ENCODE measurements around the gene PA2G4. TPM values are rescaled to one million over a fixed set of nuclear protein-coding genes. Genes with fewer than 3 reads are reported as not detected.

The PA2G4 gene
- total RNA-seq, 2 donors from 2014 or later: 128 to 161 TPM

DNA sequence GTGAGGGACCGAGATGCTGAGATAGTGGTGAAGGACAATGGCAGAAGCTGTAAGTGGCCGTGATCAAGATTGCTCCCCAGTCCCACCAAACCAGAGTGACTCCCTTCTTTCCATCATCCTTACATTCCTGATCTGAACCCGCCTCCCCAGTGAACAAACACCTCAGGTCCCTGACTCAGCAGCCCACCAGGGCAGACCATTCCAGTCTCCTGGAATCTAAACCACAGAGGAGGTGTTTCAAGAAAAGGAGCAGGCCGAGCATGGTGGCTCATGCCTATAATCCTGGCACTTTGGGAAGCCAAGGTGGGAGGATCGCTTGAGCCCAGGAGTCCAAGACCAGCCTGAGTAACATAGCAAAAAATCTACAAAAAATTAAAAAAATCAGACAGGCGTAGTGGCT, 17.8 kb upstream of the PA2G4 start:
- H3K4me3 ChIP-seq (ENCODE audit: low read length): no peak overlapping the region
- no peaks in the 10 kb centered on the region for H3K9me3 ChIP-seq (ENCODE audit: control insufficient read depth, low read length)
- H3K27ac ChIP-seq (ENCODE audit: low read depth, low read length): no peak overlapping the region
- H3K4me1 ChIP-seq (ENCODE audit: control insufficient read depth, insufficient read depth, low read length): no peaks in the 10 kb centered on the region
- 62 to 79% methylated on average over 3 to 6 of the region's 6 CpGs for WGBS, 2 experiments (ENCODE audit: insufficient coverage in 1 of 2, insufficient read length in 1 of 2)
- DNase-seq: no peak
- Mint-ChIP-seq H3K9me3 (no peaks in the 10 kb centered on the region), H3K4me1 (peaks cover 5% of the 10 kb centered on the region), H3K4me3 (no peak overlapping the region), H3K27ac (peak overlapping the region; percentile 58), H3K36me3 (ENCODE audit: low read depth) (peaks cover 60% of the 10 kb centered on the region), H3K27me3 (ENCODE audit: insufficient read depth) (no peaks in the 10 kb centered on the region)
- no peaks in the 10 kb centered on the region for H3K27me3 ChIP-seq (ENCODE audit: control insufficient read depth, insufficient read depth, low read length, poor library complexity, severe bottlenecking)
- TF ChIP-seq, protein P1, sequence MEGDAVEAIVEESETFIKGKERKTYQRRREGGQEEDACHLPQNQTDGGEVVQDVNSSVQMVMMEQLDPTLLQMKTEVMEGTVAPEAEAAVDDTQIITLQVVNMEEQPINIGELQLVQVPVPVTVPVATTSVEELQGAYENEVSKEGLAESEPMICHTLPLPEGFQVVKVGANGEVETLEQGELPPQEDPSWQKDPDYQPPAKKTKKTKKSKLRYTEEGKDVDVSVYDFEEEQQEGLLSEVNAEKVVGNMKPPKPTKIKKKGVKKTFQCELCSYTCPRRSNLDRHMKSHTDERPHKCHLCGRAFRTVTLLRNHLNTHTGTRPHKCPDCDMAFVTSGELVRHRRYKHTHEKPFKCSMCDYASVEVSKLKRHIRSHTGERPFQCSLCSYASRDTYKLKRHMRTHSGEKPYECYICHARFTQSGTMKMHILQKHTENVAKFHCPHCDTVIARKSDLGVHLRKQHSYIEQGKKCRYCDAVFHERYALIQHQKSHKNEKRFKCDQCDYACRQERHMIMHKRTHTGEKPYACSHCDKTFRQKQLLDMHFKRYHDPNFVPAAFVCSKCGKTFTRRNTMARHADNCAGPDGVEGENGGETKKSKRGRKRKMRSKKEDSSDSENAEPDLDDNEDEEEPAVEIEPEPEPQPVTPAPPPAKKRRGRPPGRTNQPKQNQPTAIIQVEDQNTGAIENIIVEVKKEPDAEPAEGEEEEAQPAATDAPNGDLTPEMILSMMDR (conservative IDR thresholded peaks at IDR 0.05): no peak
- no peak overlapping the region for H3K9ac ChIP-seq (ENCODE audit: extremely low read depth, low read length, poor library complexity, severe bottlenecking)
- peaks cover 22% of the 10 kb centered on the region for H3K36me3 ChIP-seq (ENCODE audit: control insufficient read depth, insufficient read depth, low read length)

DNA sequence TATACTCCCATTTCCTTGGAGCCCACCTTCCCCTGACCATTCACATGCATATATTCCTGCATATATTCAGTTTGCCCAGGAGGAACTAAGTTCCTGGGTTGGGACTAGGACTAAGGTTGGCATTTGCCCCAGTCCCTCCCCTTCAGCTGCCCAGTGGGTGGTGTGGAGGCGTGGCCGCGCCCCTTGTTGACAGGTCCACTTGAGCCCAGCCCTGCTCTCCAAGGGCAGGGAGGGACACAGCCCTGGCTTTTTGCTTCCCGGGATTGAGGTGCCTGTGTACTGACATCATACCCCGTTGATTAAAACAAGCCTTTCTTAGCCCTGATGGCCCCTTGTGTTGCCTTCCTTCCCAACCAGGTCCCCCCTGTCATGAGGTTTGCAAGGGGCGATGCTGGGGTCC, 17.1 kb upstream of the PA2G4 start:
- Histone ChIP-seq H3K27ac (ENCODE audit: low read depth, low read length) (no peak overlapping the region), H3K9me3 (ENCODE audit: control insufficient read depth, low read length) (no peaks in the 10 kb centered on the region), H3K4me3 (ENCODE audit: low read length) (no peak overlapping the region), H3K9ac (ENCODE audit: extremely low read depth, low read length, poor library complexity, severe bottlenecking) (no peak overlapping the region), H3K4me1 (ENCODE audit: control insufficient read depth, insufficient read depth, low read length) (no peaks in the 10 kb centered on the region), H3K36me3 (ENCODE audit: control insufficient read depth, insufficient read depth, low read length) (peaks cover 22% of the 10 kb centered on the region), H3K27me3 (ENCODE audit: control insufficient read depth, insufficient read depth, low read length, poor library complexity, severe bottlenecking) (no peaks in the 10 kb centered on the region)
- H3K27ac Mint-ChIP-seq: no peak overlapping the region
- H3K27me3 Mint-ChIP-seq (ENCODE audit: insufficient read depth): no peaks in the 10 kb centered on the region
- H3K4me1 Mint-ChIP-seq: no peaks in the 10 kb centered on the region
- TF ChIP-seq, protein P1 (conservative IDR thresholded peaks at IDR 0.05): no peak
- DNase-seq: no peak
- no peak overlapping the region for H3K4me3 Mint-ChIP-seq
- peaks cover 63% of the 10 kb centered on the region for H3K36me3 Mint-ChIP-seq (ENCODE audit: low read depth)
- H3K9me3 Mint-ChIP-seq: no peaks in the 10 kb centered on the region
- 92 to 96% methylated on average over 4 to 6 of the region's 6 CpGs for WGBS, 2 experiments (ENCODE audit: insufficient coverage in 1 of 2, insufficient read length in 1 of 2)

DNA sequence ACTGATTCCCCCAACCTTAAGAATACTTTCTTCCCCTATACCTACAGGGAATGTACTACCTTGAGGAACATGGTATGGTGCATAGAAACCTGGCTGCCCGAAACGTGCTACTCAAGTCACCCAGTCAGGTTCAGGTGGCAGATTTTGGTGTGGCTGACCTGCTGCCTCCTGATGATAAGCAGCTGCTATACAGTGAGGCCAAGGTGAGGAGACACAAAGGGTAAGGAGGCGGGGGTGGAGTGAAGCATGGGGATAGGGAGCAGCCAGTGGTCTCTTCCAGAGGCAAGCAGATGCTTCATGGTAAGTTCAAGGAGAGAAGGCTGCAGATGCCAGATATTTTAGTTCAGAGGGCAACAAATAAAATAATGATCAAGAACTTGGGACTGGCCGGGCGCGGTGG, 6.6 kb upstream of the PA2G4 start:
- Mint-ChIP-seq H3K36me3 (ENCODE audit: low read depth) (peaks cover 79% of the 10 kb centered on the region), H3K27ac (peak overlapping the region; percentile 45), H3K4me3 (no peak overlapping the region), H3K9me3 (no peaks in the 10 kb centered on the region), H3K27me3 (ENCODE audit: insufficient read depth) (no peaks in the 10 kb centered on the region), H3K4me1 (no peaks in the 10 kb centered on the region)
- Histone ChIP-seq H3K27ac (ENCODE audit: low read depth, low read length) (no peak overlapping the region), H3K36me3 (ENCODE audit: control insufficient read depth, insufficient read depth, low read length) (peaks cover 27% of the 10 kb centered on the region), H3K4me1 (ENCODE audit: control insufficient read depth, insufficient read depth, low read length) (no peaks in the 10 kb centered on the region), H3K9me3 (ENCODE audit: control insufficient read depth, low read length) (no peaks in the 10 kb centered on the region), H3K9ac (ENCODE audit: extremely low read depth, low read length, poor library complexity, severe bottlenecking) (no peak overlapping the region), H3K27me3 (ENCODE audit: control insufficient read depth, insufficient read depth, low read length, poor library complexity, severe bottlenecking) (no peaks in the 10 kb centered on the region), H3K4me3 (ENCODE audit: low read length) (no peak overlapping the region)
- no peak for DNase-seq
- 98 to 100% methylated on average over 3 to 6 of the region's 6 CpGs for WGBS, 2 experiments (ENCODE audit: insufficient coverage in 1 of 2, insufficient read length in 1 of 2)
- TF ChIP-seq, protein P1 (conservative IDR thresholded peaks at IDR 0.05): no peak
